CD8-positive, alpha-beta memory T cell (primary cell): ENCODE data around the gene ZNF530. TPM values are rescaled to one million over a fixed set of nuclear protein-coding genes. Genes with fewer than 3 reads are reported as not detected.
A peak's percentile ranks its signal among the peaks of the same experiment; 100 is the strongest.

Source experiments
- CTCF ChIA-PET: fragments of 350-600 bp; sonication (Branson Sonifier 250); formaldehyde crosslinking; loops from one replicate; lab custom pipeline; 2021; ENCODE audit warnings: antibody characterized with exemption; lab: Charles Lee
- POLR2A ChIA-PET: fragments of 350-600 bp; sonication (Branson Sonifier 250); formaldehyde crosslinking; loops from one replicate; lab custom pipeline; 2021; ENCODE audit warnings: antibody characterized with exemption; lab: Charles Lee
- DNase-seq, 5 donors: peaks; one replicate each; pipeline versions ENCODE4 v3.0.0 to v3.0.0-alpha.2; 2020 to 2022; ENCODE audit warnings: mixed read lengths in 1 of 5
- H3K27ac ChIP-seq: one replicate; pipeline ENCODE4 v1.7.0; 2013; ENCODE audit warnings: low read depth, mild to moderate bottlenecking, low read length, moderate library complexity
- H3K27me3 ChIP-seq: 2 replicates; pipeline ENCODE4 v1.7.0; 2013; ENCODE audit warnings: low read length, mild to moderate bottlenecking; ENCODE audit not compliant: insufficient read depth, poor library complexity, severe bottlenecking
- H3K36me3 ChIP-seq: 2 replicates; pipeline ENCODE4 v1.7.0; 2013; ENCODE audit warnings: mild to moderate bottlenecking, low read length, moderate library complexity; ENCODE audit not compliant: insufficient read depth
- H3K4me1 ChIP-seq: 2 replicates; pipeline ENCODE4 v1.7.0; 2013; ENCODE audit warnings: mild to moderate bottlenecking, low read length, moderate library complexity; ENCODE audit not compliant: insufficient read depth
- H3K4me3 ChIP-seq: 2 replicates; pipeline ENCODE4 v1.7.0; 2013; ENCODE audit warnings: mild to moderate bottlenecking, low read length
- H3K9me3 ChIP-seq: 2 replicates; pipeline ENCODE4 v1.7.0; 2013; ENCODE audit warnings: mild to moderate bottlenecking, low read length
- H3K27ac Mint-ChIP-seq, 8 donors: one replicate each; pipeline ENCODE4 v1.8.0; 2020 to 2021; ENCODE audit warnings: mixed read lengths in 8 of 8, mild to moderate bottlenecking in 6 of 8, inconsistent platforms in 3 of 8, moderate library complexity in 3 of 8
- H3K27me3 Mint-ChIP-seq, 2 donors: one replicate each; pipeline ENCODE4 v1.8.0; 2020 to 2021; ENCODE audit warnings: mixed read lengths in 2 of 2, mild to moderate bottlenecking in 1 of 2, moderate library complexity in 1 of 2
- H3K36me3 Mint-ChIP-seq, 3 donors: one replicate each; pipeline ENCODE4 v1.8.0; 2020 to 2021; ENCODE audit warnings: mixed read lengths in 3 of 3, inconsistent platforms in 1 of 3, mild to moderate bottlenecking in 1 of 3
- H3K4me1 Mint-ChIP-seq, 3 donors: one replicate each; pipeline ENCODE4 v1.8.0; 2020 to 2021; ENCODE audit warnings: mixed read lengths in 3 of 3, inconsistent platforms in 1 of 3, mild to moderate bottlenecking in 1 of 3
- H3K4me3 Mint-ChIP-seq, 7 donors: one replicate each; pipeline ENCODE4 v1.8.0; 2020 to 2021; ENCODE audit warnings: mixed read lengths in 7 of 7, mild to moderate bottlenecking in 6 of 7, moderate library complexity in 4 of 7, inconsistent platforms in 2 of 7
- H3K9me3 Mint-ChIP-seq, 5 donors: one replicate each; pipeline ENCODE4 v1.8.0; 2020 to 2022; ENCODE audit warnings: mixed read lengths in 5 of 5, mild to moderate bottlenecking in 3 of 5, moderate library complexity in 2 of 5, inconsistent platforms in 1 of 5
- polyA plus RNA-seq: library from polyadenylated mRNA; unstranded; fragments of 300-500 nt; fragmentation: Illumina TruSeq; gene quantifications from one replicate; pipeline ENCODE4 v1.2.3, GENCODE V29; 2021
- total RNA-seq, 2 experiments: library from RNA; stranded (reverse); gene quantifications; one replicate each; pipeline ENCODE4 v1.2.3, GENCODE V29; 2021

The ZNF530 gene
- total RNA-seq (10 to 100 TPM; 10.5 to 12.6 TPM), polyA plus RNA-seq (6.2 TPM)

DNA sequence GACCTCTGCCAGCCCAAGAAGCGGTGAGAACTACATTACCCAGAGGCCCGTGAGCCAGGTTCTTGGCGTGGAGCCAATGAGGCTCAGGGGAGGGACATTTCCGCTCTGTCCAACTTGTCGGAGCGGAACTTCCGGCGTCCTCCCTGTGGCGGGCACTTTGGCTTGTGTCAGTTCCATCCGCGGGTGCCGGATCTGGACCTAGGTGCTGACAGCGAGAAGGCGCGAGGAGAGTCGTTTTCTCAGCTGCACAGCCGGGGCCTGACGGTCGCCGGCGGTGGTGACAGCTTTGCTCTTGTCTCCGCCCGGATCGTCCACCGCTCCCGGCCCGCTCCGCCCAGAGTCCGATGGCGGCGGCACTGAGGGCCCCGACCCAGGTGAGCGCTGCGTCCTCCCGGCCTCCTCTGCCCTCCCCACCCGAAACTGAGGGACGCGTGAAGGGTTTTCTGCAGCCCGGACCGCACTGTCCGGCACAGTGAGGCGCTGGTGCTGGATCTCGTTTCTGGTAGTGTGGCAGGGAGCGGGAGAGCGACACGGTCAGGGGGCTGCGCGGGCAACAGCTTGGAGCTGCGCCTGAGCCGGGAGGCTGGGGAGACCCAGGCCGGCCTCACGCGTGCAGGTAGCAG lies at the start of gene ZNF530:
TSS of gene ZNF530 (plus strand) at position 125 of the 623 bp plus-strand sequence. CDS start 4,461 bp downstream, outside the sequence.
- ChIA-PET POLR2A (interaction anchor here (0.9 to 1.0 kb wide), 3 partner anchors 14 to 33 kb away, joined by 3 to 4 read pairs (median 3); partner anchors contain the start of genes ZNF134 and ZNF416), CTCF (no interaction called here)
- no peaks in the 10 kb centered on the region for H3K27me3 Mint-ChIP-seq
- H3K4me1 Mint-ChIP-seq, result peaks cover 22 to 34% (median 31%) of the 10 kb centered on the region in 3 donors
- H3K36me3 Mint-ChIP-seq, result peaks cover 30 to 50% (median 36%) of the 10 kb centered on the region in 3 donors
- H3K4me3 Mint-ChIP-seq, result peak within 1 kb of the TSS; percentile 85 to 94 (median 87)
- H3K27ac ChIP-seq, result peak within 1 kb of the TSS; percentile 14
- peaks cover 15% of the 10 kb centered on the region for H3K4me1 ChIP-seq
- H3K9me3 ChIP-seq, result peaks cover 11% of the 10 kb centered on the region
- peaks cover 14% of the 10 kb centered on the region for H3K36me3 ChIP-seq
- peak within 1 kb of the TSS; percentile 79 for H3K4me3 ChIP-seq
- H3K27me3 ChIP-seq, result no peaks in the 10 kb centered on the region
- peak within 1 kb of the TSS in 7 of 8 donors; percentile 44 to 98 (median 78) for H3K27ac Mint-ChIP-seq
- peak; percentile 70 to 89 (median 76) for DNase-seq
- peaks cover 9 to 55% (median 42%) of the 10 kb centered on the region in 5 donors for H3K9me3 Mint-ChIP-seq

DNA sequence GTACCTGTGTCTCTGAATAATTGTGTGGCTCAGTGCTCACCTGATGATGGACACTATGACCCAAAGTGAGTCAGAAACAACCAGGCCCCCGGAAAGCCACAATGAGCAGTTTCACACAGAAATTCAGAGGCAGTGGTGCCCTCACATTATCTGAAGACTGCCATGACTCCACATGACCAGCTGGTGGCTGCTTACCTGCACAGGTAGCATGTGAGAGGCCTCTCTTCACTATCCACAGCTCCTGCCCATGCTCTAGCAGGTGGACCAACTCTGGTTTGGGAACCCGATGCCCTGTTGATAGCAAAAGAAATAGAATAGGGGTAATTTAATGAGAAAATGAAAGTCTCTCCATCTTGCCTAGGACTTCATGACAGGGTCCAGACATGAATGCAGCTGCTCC lies 47.3 kb upstream of the ZNF530 start:
- H3K27ac ChIP-seq, result no peak overlapping the region
- Mint-ChIP-seq H3K27me3 (peaks cover 0 to 2% of the 10 kb centered on the region in 2 donors), H3K4me1 (peaks cover 2 to 13% (median 9%) of the 10 kb centered on the region in 3 donors), H3K36me3 (peaks cover 70 to 100% (median 97%) of the 10 kb centered on the region in 3 donors), H3K4me3 (no peak overlapping the region), H3K27ac (no peak overlapping the region), H3K9me3 (peaks cover 41 to 83% (median 69%) of the 10 kb centered on the region in 5 donors)
- ChIA-PET CTCF (no interaction called here), POLR2A (no interaction called here)
- no peaks in the 10 kb centered on the region for H3K27me3 ChIP-seq
- H3K36me3 ChIP-seq, result peaks cover 78% of the 10 kb centered on the region
- H3K4me3 ChIP-seq, result no peak overlapping the region
- peaks cover 52% of the 10 kb centered on the region for H3K9me3 ChIP-seq
- no peaks in the 10 kb centered on the region for H3K4me1 ChIP-seq
- no peak for DNase-seq

DNA sequence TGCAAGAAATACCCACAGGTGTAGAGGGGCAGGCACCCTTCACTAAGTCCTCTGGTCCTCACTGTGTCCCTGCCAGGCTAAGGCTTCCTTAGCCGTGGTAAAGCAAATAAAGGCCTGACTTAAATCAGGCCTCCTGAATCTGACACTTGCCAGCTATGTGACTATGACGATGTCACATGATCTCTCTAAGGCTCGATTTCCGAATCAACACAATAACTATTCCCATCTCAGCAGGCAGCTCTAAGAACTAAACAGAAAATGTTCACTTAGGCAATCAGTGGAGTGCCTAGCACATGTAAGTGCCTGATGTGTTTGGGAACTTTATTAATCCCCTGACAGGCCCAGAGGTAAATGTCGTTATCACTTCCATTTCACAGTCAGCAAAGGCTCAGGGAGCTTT lies 42.0 kb upstream of the ZNF530 start:
- ChIA-PET POLR2A (interaction anchor here (0.6 kb wide), 1 partner anchor 536 kb away, joined by 3 read pairs; no protein-coding TSS in a partner anchor), CTCF (no interaction called here)
- Mint-ChIP-seq H3K27ac (peak overlapping the region in 1 of 8 donors; percentile 21), H3K27me3 (peaks cover 9 to 10% of the 10 kb centered on the region in 2 donors), H3K4me3 (peak overlapping the region; percentile 90 to 98 (median 97)), H3K36me3 (peaks cover 31 to 68% (median 59%) of the 10 kb centered on the region in 3 donors), H3K9me3 (peaks cover 18 to 63% (median 35%) of the 10 kb centered on the region in 5 donors), H3K4me1 (peaks cover 34 to 40% (median 36%) of the 10 kb centered on the region in 3 donors)
- no peak for DNase-seq
- Histone ChIP-seq H3K27me3 (no peaks in the 10 kb centered on the region), H3K36me3 (peaks cover 32% of the 10 kb centered on the region), H3K27ac (no peak overlapping the region), H3K4me3 (no peak overlapping the region), H3K4me1 (peaks cover 15% of the 10 kb centered on the region), H3K9me3 (peaks cover 10% of the 10 kb centered on the region)

DNA sequence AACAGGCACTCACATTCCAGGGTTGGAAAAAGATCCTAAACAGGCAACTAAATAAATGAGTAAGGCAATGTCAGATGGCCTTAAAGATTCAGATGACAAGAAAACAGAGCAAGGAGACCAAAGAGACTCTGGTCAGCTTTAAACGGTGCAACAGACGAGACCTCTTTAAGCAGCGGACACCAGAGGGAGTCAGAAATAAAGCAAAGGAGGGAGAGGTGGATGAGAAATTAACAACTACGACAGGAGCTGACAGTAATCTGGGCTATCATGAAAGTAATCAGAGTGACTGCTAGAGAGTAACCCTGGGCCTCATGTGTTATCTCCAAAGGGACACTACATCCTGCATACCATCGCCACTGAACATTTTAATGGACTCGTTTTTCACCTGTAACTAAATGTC lies 41.2 kb upstream of the ZNF530 start:
- peaks cover 34 to 40% (median 36%) of the 10 kb centered on the region in 3 donors for H3K4me1 Mint-ChIP-seq
- H3K27ac ChIP-seq, result no peak overlapping the region
- no peaks in the 10 kb centered on the region for H3K27me3 ChIP-seq
- peaks cover 27 to 62% (median 52%) of the 10 kb centered on the region in 3 donors for H3K36me3 Mint-ChIP-seq
- H3K4me3 Mint-ChIP-seq, result peak overlapping the region; percentile 90 to 98 (median 97)
- POLR2A ChIA-PET, result interaction anchor here (0.6 kb wide), 1 partner anchor 535 kb away, joined by 3 read pairs; no protein-coding TSS in a partner anchor
- CTCF ChIA-PET, result no interaction called here
- peaks cover 28% of the 10 kb centered on the region for H3K36me3 ChIP-seq
- DNase-seq, result no peak
- H3K27ac Mint-ChIP-seq, result peak overlapping the region; percentile 30 to 95 (median 80)
- peaks cover 2% of the 10 kb centered on the region for H3K9me3 ChIP-seq
- peaks cover 16 to 63% (median 30%) of the 10 kb centered on the region in 5 donors for H3K9me3 Mint-ChIP-seq
- peaks cover 15% of the 10 kb centered on the region for H3K4me1 ChIP-seq
- peaks cover 13% of the 10 kb centered on the region in 2 donors for H3K27me3 Mint-ChIP-seq
- peak overlapping the region; percentile 85 for H3K4me3 ChIP-seq

DNA sequence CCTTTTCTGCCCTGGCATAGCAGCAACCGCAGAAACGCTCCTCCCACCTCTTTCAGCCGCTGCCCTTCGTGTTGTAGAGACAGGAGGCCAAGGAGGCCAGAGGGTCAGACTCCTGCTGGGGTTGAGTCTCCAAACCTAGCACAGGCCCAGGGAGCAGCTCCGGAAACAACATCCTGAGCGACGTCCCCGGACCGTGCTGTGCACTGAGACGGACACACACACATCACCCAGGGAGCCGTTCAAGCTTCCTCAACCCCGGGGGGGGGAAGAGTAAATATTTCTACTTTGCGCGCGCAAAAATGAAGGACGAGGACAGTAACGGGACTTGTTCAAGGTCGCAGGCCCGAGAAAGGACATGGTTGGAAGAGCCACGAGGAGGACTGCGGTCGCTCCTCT lies 40.7 kb upstream of the ZNF530 start:
- Mint-ChIP-seq H3K36me3 (peaks cover 27 to 60% (median 47%) of the 10 kb centered on the region in 3 donors), H3K27me3 (peaks cover 13 to 14% of the 10 kb centered on the region in 2 donors), H3K9me3 (peaks cover 19 to 61% (median 34%) of the 10 kb centered on the region in 5 donors), H3K4me1 (peaks cover 34 to 40% (median 36%) of the 10 kb centered on the region in 3 donors), H3K4me3 (peak overlapping the region; percentile 90 to 98 (median 97)), H3K27ac (peak overlapping the region; percentile 30 to 95 (median 89))
- Histone ChIP-seq H3K9me3 (no peaks in the 10 kb centered on the region), H3K27me3 (no peaks in the 10 kb centered on the region), H3K4me3 (peak overlapping the region; percentile 85), H3K4me1 (peaks cover 15% of the 10 kb centered on the region), H3K36me3 (peaks cover 25% of the 10 kb centered on the region), H3K27ac (peak overlapping the region; percentile 49)
- CTCF ChIA-PET, result no interaction called here
- peak in 1 of 5 donors; percentile 27 for DNase-seq
- POLR2A ChIA-PET, result no interaction called here

DNA sequence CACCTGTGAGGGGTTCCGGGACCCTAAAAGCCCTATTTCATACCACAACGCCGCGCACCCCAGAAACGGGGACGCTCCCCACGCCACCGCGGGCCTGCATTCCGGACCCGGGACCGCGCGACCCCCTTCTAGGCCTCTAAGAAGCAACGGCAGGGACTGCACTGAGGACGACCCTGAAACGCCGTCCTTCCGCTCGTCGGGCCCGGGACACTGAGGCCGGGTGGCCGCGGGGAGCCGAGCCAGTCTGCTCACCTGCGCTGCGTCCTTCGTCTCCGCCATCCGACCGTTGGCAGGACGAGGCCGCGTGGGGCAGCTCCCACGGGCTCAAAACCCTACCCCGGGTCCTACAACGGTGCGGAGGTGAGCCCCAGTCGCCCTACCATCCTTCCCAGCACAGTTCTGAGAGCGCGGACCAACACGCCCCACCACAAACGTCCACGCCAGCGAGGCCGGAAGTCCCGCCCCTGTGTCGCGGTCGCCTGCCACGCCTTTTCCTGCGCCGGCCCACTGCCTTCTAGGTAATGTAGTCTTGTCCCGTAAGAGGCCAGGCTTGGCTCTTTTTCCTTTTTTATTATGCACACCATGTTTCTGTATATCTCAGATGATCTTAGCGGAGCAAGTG lies 40.2 kb upstream of the ZNF530 start, which contains the start of gene ZNF550:
TSS of gene ZNF550 (minus strand) at position 460 of the 622 bp plus-strand sequence. CDS start at position 279, 181 bp downstream.
- Mint-ChIP-seq H3K27ac (peak within 1 kb of the TSS; percentile 30 to 98 (median 92)), H3K36me3 (peaks cover 25 to 55% (median 42%) of the 10 kb centered on the region in 3 donors), H3K27me3 (peaks cover 13 to 14% of the 10 kb centered on the region in 2 donors), H3K9me3 (peaks cover 19 to 62% (median 39%) of the 10 kb centered on the region in 5 donors), H3K4me3 (peak within 1 kb of the TSS; percentile 90 to 98 (median 97)), H3K4me1 (peaks cover 34 to 40% (median 36%) of the 10 kb centered on the region in 3 donors)
- Histone ChIP-seq H3K27ac (peak within 1 kb of the TSS; percentile 49), H3K9me3 (no peaks in the 10 kb centered on the region), H3K4me1 (peaks cover 15% of the 10 kb centered on the region), H3K27me3 (no peaks in the 10 kb centered on the region), H3K4me3 (peak within 1 kb of the TSS; percentile 85), H3K36me3 (peaks cover 20% of the 10 kb centered on the region)
- DNase-seq, result peak; percentile 78 to 90 (median 81)
- POLR2A ChIA-PET, result no interaction called here
- CTCF ChIA-PET, result no interaction called here

DNA sequence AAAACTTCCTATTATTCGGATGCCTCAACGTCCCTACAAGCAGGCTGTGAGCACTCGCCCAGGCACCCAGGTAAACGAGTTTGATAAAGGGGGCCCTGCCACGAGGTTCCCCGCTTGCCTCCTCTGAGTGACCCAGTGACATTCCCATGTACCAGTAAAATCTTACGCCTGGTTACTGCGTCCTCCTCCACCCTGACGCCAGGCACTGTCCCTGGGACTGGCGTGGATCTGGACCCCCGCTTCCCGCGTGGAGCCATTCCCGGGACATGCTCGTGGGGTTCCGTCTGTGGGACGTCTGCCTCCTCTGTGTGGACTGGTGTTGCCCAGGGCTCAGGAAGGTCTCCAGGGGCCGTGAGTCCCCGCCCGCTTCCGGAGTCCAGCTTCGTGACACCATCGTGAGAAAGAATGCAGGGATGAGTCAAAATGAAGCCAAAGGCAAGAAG lies 39.6 kb upstream of the ZNF530 start:
- CTCF ChIA-PET, result no interaction called here
- peaks cover 31 to 40% (median 36%) of the 10 kb centered on the region in 3 donors for H3K4me1 Mint-ChIP-seq
- H3K9me3 ChIP-seq, result no peaks in the 10 kb centered on the region

More for the DNA sequence above, 39.6 kb upstream of the ZNF530 start:
- DNase-seq, result no peak
- Mint-ChIP-seq H3K9me3 (peaks cover 18 to 62% (median 38%) of the 10 kb centered on the region in 5 donors), H3K36me3 (peaks cover 20 to 53% (median 39%) of the 10 kb centered on the region in 3 donors), H3K4me3 (peak overlapping the region; percentile 90 to 98 (median 97)), H3K27ac (peak overlapping the region in 7 of 8 donors; percentile 30 to 98 (median 92)), H3K27me3 (peaks cover 13 to 14% of the 10 kb centered on the region in 2 donors)
- H3K4me1 ChIP-seq, result peaks cover 15% of the 10 kb centered on the region
- no peaks in the 10 kb centered on the region for H3K27me3 ChIP-seq
- H3K27ac ChIP-seq, result no peak overlapping the region
- peaks cover 14% of the 10 kb centered on the region for H3K36me3 ChIP-seq
- peak overlapping the region; percentile 85 for H3K4me3 ChIP-seq
- POLR2A ChIA-PET, result no interaction called here
